Measurements from ENCODE around the gene DOK4.

DOK4 gene

GRCh38 chr16:57518922-57519321, 32.6 kb upstream of the DOK4 start:
- no peak for DNase-seq

GRCh38 chr16:57518520-57518919, 32.2 kb upstream of the DOK4 start:
- no peak for DNase-seq

- DNase-seq = no peak
Measured at GRCh38 chr16:57517397-57518367, 31.4 kb upstream of the DOK4 start.

GRCh38 chr16:57516773-57517172, 30.5 kb upstream of the DOK4 start:
- DNase-seq = no peak

GRCh38 chr16:57516176-57516725, 30.0 kb upstream of the DOK4 start:
- DNase-seq = no peak

GRCh38 chr16:57514791-57515600, 28.7 kb upstream of the DOK4 start:
- DNase-seq = no peak

- DNase-seq = no peak
Measured at GRCh38 chr16:57514371-57514770, 28.1 kb upstream of the DOK4 start.

GRCh38 chr16:57513371-57514102, 27.2 kb upstream of the DOK4 start:
- DNase-seq = no peak

- no peak for DNase-seq
Measured at GRCh38 chr16:57512296-57513001, 26.2 kb upstream of the DOK4 start.

- no peak for DNase-seq
Measured at GRCh38 chr16:57510016-57510871, 24.0 kb upstream of the DOK4 start.

- no peak for DNase-seq
Measured at GRCh38 chr16:57509231-57509923, 23.1 kb upstream of the DOK4 start.

- DNase-seq = no peak
Measured at GRCh38 chr16:57508035-57508425, 21.7 kb upstream of the DOK4 start.

GRCh38 chr16:57507136-57508034, 21.1 kb upstream of the DOK4 start:
- no peak for DNase-seq

- DNase-seq = no peak
Measured at GRCh38 chr16:57505169-57505568, 18.9 kb upstream of the DOK4 start.

GRCh38 chr16:57504491-57504890, 18.2 kb upstream of the DOK4 start:
- DNase-seq = no peak

- no peak for DNase-seq
Measured at GRCh38 chr16:57504001-57504400, 17.7 kb upstream of the DOK4 start.

- no peak for DNase-seq
Measured at GRCh38 chr16:57503366-57503765, 17.1 kb upstream of the DOK4 start.

- DNase-seq = no peak
Measured at GRCh38 chr16:57502048-57502775, 15.9 kb upstream of the DOK4 start.

- DNase-seq = no peak
Measured at GRCh38 chr16:57501492-57501891, 15.2 kb upstream of the DOK4 start.
